NCI-H446 treated with DMSO at 0.1 percent for 48 hours (cell line): ENCODE measurements around the gene TAS2R30.
A peak's percentile ranks its signal among the peaks of the same experiment; 100 is the strongest.

Experiments used
- DNase-seq: peaks from one replicate; lab custom pipeline; 2025; lab: John Stamatoyannopoulos, UW

TAS2R30 gene, protein sequence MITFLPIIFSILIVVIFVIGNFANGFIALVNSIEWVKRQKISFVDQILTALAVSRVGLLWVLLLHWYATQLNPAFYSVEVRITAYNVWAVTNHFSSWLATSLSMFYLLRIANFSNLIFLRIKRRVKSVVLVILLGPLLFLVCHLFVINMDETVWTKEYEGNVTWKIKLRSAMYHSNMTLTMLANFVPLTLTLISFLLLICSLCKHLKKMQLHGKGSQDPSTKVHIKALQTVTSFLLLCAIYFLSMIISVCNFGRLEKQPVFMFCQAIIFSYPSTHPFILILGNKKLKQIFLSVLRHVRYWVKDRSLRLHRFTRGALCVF

DNA sequence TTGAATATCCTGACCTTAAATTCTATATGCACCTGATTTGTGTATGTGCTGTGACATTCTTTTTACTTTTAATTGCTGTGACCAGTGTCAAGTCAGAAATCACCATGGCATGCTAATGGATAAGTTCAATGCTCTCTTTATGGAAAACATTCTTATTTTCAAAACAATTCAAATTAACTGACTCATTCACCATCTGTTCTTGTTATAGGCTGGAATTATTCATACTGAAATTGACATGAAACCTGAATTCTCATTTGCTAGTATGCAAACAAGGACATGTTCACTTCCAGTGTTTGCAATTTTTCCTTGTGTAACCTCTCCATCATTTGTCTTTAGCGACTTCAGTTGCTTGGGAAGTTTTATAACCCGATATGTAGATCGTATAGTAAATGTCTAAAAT is at the start of gene TAS2R30:
Gene TAS2R30 (minus strand): TSS at position 340 of the 400 bp plus-strand sequence. CDS start 400 bp downstream, outside the sequence.
- peak; percentile 4 for DNase-seq

DNA sequence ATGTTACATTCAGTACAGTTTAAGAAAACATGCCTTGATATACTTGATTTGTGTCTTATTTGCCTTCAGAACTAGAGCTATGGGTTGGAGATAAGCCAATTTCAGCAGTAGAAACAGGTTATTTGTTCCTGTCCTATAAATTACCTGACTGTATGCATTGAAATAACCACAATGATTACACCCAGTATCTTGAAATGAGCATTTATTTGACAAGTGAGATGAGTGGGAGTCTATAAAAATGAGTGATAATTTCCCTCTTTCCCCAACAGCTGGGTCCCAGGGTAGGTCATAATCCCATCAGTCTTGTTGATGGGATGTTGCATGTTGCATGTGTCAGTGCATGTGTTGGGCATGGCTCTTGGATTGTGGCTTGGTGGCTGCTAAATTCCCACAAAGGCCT is 48.6 kb upstream of the TAS2R30 start:
- no peak for DNase-seq

DNA sequence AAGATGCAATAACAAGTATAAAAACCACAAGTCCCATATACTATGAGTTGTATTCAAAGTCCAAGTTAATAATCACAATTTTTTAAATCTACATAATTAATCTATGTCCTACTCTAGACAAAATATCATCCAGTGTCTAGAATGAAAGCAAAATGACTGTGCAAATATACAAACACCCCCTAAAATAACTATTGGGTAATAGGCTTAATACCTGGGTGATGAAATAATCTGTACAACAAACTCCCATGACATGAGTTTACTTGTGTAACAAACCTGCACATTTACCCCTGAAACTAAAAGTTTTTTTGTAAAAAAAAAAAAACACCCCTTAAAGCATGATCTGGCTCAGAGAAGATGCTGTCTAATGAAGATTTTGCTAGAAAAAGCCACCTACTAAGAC is 48.1 kb upstream of the TAS2R30 start:
- no peak for DNase-seq

DNA sequence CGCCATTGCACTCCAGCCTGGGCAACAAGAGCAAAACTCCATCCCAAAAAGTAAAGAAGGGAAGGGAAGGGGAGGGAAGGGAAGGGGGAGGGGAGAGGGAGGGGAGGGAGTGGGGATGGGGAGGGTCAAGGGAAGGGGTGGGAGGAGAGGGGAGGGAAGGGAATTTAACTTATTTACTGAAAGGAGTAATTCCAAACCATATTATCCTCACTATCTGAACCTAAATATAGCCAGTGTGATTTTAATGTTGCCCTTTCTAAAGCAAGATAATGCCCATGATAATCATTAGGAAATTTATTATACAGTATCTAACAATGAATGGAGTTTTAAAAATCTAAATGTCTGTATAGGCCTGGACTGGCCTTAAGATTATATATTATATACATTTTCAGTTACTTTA is 43.8 kb upstream of the TAS2R30 start:
- no peak for DNase-seq

DNA sequence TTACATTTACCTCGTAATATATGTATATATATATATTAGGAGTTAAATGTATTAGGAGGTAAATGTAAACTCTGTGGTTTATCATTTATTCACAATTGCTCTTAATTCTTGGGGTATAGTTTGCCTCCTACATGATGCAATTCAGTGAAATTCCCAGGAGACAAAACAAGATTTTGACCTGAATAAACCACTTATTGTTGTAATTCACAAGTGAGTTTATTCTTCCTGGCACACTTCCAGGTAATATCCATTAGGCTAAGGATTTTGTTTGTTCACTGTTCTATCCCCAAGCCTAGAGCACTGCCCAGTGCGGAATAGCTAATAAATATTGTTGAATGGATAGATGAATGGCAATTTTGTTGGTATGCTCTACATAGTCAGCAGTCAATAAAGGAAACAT is 39.6 kb upstream of the TAS2R30 start:
- no peak for DNase-seq

DNA sequence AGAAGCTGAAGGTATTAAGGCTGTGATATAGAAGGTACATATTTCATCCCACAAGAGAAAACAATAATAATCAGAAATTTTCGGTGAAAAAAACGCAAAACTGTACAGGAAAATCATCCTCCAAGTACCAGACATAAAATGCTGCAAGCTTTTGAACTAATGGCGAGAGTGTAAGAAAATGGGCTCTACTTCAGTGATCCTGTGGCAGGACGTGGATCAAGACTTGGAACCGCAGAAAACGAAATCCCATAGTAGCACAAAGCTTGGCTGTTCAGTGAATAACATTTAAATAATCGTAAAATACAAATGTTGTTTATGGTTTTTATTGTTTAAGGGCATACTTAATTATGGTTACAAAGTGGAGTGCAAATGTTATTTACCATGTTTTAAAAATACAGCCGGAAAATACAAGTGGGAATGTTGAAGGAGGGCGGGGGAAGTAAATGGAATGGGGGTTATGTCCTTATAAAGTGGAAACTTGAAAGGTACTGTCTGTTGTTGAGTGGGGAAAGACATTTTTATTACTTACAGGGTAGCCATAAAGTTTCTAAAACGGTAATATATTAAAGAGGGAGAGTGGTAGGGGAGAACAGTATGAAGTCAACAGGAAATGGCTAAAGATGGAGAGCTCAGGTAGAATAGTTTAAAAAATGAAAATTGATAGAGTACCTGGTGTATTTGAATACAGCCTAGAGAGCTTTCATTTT is 37.7 kb upstream of the TAS2R30 start:
- DNase-seq = no peak

DNA sequence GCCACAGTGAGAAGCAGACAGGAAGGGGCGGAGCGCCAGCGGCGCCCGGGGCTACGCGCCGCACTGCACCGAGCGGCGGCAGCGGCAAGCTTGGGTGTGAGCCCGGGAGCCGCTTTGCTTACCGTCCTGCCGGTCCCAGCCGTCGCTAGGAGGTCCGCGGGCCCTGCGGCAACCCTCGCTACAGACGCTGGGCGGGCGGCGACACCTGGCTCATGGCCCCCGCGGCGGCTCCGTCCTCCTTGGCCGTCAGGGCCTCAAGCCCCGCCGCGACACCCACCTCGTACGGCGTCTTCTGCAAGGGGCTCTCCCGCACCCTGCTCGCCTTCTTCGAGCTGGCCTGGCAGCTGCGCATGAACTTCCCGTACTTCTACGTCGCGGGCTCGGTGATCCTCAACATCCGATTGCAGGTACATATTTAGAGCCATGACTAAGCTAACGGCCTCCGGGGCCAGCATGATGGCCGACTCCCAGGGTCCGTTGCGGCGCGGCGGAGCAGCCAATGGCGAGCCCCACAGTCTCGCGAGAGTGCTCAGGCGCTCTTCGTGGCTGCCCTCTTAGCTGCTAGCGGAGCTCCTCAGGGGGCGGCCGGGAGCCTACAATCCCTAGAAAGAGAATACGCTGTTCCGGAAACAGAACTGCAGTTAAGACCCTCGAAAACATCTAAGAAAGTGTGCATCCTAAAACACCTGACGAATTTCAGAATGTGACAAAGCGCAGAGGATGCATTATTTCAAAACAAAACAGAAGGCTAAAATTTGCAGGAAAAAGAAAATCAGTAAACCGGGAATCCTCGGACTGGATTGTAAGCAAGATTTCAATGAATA is 36.9 kb upstream of the TAS2R30 start, which contains the start of gene SMIM10L1:
Gene SMIM10L1 (plus strand): TSS at position 50 of the 824 bp plus-strand sequence. CDS start 163 bp downstream, at position 213.
- DNase-seq = peak; percentile 79

DNA sequence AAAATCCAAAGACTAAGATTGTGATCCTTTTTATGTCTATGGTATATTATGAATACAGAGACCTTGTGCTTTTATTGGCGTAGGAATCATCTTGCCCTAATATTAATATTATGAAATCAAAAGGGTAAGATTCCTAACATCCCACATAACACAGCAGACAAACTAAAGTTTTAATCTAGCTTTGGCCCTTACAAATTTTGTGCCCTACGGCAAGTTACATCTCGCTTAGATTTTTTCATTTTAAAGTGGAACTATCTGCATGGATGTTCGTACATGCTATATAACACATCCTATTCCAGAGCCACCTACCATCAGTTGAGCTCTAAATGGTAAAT is 36.3 kb upstream of the TAS2R30 start:
- no peak for DNase-seq

DNA sequence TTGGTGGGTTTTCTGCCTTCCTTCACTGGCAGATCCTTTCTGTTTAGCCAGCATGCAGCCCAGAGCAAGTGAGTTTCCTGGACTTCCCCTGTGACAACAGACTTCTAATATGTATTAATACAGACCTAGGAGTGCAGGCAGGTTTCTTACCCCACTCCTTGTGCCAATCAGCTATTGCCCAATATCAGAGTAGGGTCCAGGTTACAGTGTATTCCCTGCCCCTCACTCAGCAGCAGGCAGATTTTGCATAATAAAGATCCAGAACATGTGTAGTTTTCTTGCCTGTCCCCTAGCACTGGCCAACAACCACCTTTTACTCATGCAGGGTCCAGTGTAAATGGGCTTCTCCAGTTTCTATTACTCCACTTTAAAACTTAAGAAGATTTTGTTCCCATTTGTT is 31.9 kb upstream of the TAS2R30 start:
- DNase-seq = no peak

DNA sequence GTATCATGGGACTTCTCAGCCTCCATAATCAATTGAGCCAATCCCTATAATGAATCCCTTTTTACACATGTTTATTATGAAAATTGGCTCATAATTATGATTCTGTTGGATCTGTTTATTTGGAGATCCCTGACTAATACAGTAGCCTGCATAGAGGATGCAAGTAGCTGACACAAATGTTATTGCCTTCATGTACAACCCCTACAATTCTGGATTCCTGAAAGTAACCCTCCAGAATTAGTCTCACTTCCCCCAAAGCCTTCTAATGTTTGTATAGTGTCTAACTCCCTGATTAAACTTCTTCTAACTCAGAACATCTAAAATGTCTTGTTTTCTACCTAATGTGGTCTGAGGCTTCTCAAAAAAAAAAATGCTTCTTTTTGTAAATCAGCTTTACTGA is 29.9 kb upstream of the TAS2R30 start:
- DNase-seq = no peak

DNA sequence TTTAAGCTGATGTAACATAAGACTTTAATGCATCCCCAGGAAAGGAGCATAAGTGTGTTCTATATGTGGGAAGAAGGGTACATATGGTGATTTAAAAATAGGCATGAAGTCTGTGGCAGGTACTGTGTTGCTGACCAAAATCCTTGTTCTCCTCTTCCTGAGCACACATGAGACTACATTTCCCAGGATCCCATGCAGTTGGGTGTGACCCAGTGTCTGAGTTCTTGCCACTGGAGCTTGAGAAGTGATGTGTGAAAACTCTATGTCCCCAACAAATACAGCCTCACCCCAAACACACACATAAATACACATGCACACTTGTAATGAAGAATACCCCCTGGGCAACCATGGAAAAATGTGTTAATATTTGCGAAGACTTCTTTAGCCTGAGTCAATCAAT is 28.1 kb upstream of the TAS2R30 start:
- DNase-seq = no peak

DNA sequence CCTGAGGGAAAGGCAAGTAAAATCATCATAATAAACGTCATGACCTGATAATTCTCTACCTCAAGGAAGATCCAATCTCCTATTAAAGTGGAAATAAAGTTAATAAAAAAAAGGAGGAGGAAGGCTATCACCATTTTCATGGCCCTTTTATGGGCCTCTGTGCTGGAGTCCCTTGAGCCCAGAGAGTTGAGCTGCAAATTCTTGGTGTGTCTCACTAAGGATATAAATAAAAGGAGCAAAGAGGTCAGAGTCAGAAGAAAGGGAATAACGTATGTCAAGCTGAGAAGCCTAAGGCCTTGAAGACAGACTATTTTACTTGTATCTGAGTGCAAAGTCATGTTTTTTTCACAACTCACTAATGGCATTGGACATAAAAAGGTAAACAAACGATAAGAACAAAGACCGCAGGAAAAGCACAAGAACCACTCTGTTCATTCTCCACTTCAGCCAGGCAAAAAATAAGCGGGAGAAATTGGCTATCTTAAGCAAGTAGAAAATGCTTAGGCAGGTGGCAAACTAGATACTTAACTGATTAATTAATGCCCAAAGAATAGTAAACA is 24.5 kb upstream of the TAS2R30 start:
- DNase-seq = no peak

DNA sequence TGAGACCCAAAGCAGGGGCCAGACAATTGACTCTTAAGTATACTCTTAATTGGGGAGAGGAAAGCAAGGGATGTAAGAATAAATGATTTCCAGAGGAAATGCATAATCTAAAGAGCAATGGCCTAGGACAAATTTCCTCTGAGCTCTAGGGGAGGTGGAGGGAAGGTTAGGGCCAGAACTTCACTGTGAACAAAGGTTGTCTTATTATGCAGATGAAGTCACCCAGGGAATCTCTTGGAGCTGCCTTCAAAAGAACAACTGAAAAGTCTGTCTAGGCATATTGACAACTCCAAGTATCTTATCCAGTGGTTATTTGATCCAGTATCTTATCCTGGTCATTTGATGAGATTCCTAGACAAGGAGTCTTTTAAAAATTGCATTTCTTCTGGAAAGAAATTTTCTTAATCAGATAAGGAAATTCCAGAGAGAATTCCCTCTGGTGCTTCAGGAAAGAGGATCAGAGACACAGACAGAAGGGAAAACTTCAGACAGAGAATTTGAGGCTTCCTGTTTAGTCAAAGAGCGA is 20.0 kb upstream of the TAS2R30 start:
- no peak for DNase-seq

DNA sequence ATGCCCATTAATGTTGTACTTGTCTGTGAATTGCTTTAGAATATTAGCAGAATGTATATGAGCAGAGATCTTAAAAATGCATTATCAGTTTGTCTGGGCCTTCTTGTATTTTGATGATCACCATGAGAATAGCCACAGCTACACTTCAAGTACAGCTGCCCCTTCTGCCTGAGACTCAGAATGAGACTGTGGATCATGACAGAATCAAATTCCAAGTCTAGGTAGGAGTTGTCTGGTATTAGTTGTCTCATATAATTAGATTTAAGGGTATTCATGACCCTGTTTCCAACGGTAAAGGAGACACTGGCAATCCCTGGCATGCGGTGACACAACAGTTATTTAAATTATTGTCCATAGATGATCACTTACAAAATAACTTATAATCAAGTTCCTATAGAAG is 18.3 kb upstream of the TAS2R30 start:
- no peak for DNase-seq

DNA sequence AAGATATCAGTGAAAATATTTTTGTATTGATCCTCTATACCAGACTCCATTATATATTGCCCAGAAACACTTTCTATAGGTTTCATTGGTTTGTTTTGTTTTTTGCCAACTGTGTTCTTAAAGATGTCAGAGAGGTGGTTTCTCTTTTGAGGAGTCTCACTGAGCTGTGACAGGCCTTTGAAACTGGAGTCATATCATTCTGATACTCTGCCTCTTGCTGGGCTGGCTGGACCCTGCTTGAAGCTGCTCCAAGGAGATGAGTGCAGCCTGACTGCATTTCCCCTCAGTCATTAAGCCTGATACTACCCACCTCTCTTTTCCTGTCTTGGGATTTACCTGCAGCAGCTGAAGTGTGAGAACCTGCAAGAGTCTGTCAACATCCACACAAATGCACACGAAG is 16.4 kb upstream of the TAS2R30 start:
- no peak for DNase-seq

DNA sequence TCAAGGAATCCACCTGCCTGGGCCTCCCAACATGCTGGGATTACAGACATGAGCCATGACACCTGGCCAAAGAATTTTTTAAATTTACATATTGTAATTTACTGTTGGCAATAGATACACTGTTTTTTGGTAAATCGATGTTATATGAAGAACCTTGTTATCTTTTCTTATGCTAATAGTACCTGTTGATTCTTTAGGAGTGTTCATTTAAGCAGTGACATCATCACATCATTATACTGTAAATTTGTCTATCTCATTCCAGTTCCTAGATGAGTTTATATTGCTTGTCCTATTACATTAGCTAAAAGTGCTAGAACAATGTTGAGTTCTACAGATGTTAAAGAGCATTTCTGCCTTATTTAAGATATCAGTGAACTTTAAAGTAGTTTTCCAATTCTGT is 13.0 kb upstream of the TAS2R30 start:
- no peak for DNase-seq

DNA sequence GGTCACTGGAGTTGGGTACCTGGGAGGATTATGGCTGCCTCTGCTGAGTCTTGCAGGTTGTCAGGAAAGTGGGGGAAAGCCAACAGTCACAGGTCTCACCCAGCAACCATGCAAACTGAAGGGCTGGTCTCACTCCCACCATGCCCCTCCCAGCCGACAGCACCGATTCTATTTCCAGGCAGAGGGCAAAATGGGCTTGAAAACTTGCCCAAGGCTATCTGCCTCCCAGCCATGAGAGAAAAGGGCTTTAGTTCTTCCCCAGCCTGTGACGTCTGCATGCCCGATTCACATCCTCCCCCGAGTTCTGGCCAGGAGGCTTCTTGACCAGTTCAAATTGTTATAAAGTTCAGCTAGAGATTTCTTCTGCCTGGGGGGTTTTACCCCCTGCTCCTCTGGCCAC is 9.9 kb upstream of the TAS2R30 start:
- no peak for DNase-seq

DNA sequence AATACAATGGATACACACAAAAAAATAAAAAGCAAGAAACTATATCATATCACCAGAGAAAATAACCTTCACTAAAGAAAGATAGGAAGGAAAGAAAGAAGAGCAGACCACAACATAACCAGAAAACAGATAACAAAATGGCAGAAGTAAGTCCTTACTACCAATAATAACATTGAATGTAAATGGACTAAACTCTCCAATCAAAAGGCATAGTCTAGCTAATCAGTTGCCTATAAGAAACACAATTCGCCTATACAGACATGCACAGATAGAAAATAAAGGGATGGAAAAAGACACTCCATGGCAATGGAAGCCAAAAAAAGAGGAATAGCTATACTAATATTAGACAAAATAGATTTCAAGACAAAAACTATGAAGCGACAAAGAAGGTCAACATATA is 8.9 kb upstream of the TAS2R30 start:
- no peak for DNase-seq

DNA sequence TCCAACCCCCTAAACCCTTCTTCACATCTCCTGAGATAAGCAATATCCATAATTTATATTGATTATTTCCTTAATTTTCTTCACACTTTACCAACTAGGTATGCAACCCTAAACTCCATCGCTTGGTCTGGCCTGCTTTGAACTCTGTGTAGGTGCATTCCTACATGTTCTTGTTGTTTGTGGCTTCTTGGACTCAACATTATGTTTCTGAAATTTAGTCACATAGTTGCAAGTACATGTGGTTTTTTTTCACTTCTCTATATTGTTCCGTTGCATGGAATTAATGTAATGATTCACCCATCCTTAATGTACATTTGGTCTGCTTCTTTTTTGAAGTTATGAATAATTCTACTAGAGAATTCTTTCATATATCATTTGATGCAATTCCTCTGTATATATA is 1.6 kb upstream of the TAS2R30 start:
- no peak for DNase-seq

DNA sequence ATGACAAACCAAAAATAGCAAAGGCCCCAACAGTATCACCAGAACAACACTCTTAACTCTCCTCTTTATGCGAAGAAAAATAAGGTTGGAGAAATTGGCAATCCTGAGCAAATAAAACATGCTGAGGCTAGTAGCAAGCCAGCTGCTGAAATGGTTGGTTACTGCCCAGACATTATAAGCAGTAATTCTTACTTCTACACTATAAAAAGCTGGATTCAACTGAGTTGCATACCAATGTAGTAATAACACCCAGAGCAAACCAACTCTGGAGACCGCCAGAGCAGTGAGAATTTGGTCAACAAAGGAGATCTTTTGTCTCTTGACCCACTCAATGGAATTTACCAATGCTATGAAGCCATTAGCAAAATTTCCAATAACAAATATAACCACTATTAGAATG is 628 bp downstream of the TAS2R30 start:
- no peak for DNase-seq

DNA sequence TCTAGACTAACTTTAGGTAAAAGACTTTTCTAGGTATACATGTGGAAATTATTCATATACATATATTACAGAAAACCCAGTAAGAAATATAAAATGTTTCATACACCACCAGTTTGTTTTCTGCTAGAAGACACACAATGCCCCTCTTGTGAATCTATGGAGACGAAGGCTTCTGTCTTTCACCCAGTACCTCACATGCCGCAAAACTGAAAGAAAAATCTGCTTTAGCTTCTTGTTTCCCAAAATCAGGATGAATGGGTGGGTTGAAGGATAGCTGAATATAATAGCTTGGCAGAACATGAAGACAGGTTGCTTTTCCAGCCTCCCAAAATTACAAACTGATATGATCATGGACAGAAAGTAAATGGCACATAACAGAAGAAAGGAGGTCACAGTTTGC is 1.3 kb downstream of the TAS2R30 start:
- no peak for DNase-seq

DNA sequence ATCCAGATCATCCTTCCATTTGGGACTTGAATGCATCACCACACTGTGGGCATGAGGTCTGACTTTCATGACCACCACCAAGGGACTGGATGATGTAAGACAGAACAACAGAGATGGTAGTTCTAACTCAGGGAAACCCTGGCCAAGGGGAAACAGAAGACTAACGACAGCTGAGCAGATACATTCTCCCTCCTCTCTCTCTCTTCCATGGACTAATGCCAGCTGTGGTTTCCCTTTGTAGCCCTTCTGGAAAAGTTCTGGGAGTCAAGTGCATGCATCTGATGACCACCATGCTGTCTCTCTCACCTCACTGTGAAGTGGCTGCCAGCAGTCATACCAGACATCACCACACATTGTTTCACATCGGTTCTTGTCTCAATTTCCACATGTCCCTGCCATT is 3.4 kb downstream of the TAS2R30 start:
- DNase-seq = no peak
